HG03457 (cell line): ENCODE measurements around the gene KLF13.
A peak's percentile ranks its signal among the peaks of the same experiment; 100 is the strongest.
"Not testable (repeated sequence)": the region's sequence is repeated elsewhere in the genome, so short reads cannot be mapped to it uniquely, and the experiment has no call there.

Experiments used
- ATAC-seq: cut with Tn5 transposase; IDR thresholded peaks from one replicate; pipeline ENCODE4 v1.9.1; 2021; ENCODE audit warnings: moderate number of reproducible peaks; ENCODE audit not compliant: unreplicated experiment

The KLF13 gene

GRCh38 chr15:31344266-31344665 is 17.6 kb downstream of the KLF13 start:
- ATAC-seq, result no peak

DNA sequence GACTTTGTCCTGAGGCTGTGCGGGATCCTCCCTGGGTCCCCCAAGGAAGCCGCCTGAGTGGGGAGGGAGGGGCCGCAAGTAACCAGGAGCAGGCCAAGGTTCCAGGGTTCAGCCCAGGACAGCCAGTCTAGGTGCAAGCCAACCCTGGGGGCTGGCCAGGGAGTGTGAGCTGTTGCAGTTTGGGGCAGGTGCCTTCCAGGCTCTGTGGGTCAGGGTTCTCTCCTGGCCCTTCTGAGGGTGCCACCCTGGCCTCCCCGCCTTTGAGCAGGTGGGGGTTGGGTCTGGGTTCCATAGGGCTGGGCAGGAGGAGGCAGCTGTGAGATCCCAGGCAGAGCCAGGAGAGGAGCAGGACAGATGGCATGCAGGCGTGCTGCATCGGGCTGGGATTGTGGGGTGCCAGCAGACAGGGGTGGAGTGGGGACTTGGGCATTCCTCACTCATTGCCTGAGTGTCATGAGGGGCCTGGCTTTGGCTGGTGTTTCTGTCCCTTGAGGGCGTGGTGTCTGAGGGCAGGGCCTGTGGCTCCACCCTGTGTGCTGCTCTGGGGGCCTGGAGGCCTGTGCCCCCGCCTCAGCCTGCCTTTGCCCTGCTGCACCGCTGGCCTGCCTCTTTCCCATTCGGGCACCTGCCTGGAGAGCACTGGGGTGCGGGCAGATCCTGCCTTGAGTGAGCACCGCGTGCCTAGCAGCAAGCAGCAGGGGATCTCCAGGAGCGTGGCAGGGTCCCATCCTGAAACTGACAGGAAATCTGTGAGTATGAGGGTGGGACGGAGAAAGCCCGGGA is 18.4 kb downstream of the KLF13 start:
- peak; percentile 20 for ATAC-seq

GRCh38 chr15:31345606-31346366 is 19.2 kb downstream of the KLF13 start:
- peak; percentile 37 for ATAC-seq

- ATAC-seq, result no peak
Observed at GRCh38 chr15:31346367-31347066, 19.9 kb downstream of the KLF13 start.

- no peak for ATAC-seq
Observed at GRCh38 chr15:31347067-31347975, 20.7 kb downstream of the KLF13 start.

DNA sequence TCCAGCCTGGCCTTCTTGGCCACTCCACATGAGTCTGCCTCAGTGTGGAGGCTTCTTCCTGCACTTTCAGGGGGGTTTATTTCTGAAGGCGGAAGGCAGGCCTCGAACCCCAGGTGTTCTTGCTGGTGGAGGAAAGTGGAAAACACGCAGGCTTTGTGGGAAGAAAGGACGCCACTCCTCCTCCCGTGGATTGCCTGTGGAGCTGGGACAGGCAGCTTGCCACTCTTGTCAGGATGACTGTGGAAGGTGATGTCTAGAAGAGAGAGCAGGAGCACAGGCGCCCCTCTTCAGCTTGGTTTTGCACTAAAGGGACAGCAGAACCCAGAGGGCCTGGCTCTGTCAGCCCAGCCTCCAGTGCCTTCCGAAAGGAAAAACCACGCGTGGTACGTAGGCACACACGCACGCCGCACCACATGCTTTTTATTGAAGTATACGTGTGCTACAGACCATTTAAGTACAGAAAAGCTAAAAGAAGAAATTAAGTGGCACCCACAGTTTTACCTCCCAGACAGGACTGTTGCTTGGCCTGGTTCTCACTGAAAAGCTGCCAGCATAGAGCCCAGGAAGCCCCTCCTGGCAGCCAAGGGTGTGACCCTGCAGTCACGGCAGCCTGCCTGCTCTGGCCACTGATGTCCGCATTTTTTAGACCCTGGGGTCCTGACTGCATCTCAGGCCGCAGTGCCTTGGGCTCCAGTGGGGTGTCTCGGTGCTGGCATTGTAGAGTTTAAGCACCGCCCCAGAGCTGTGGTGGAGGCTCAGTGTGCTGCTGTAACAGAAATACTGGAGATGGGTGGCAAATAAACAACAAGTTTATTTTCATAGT is 21.6 kb downstream of the KLF13 start:
- no peak for ATAC-seq

DNA sequence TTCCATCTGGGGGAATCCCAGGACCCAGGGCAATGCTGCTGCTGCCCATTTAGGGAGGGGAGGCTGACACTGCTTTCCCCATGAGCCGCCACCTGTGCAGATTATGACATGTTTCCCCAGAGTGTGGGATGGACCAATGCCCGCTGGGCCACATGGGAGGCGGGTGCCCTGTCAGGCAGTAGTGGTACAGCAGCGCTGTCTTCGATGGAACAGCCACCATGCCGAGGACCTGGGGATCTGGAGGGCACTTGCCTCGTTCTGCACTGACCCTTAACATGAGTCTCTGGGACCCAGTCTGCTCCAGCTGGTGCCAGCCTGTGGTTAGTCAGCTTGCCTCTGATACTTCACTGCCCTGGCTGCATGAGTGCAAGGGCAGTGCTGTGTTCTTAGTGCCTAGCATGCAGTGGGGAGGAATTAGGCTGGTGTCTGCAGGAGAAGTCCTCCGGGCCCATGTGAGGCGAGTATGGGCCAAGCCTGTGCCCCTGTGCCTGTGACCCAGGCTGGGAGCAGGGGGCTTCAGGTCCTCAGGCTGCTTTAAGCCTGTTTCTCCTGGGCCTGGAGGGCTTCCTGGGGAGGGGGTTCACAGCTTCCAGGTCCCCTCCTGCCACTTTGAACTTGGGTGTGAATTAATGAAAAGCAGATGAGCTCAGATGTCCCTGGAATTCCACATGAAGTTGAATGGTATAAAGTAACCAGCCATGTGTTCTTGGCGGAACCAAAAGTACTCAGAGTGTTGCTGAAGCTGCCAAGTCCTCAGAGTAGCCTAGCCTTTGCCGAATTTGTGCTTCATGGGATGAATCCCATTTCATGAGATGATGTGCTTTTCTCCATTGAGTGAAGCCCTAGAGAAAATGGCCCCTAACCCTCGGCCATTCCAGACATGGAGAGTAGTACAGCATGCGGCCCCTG is 22.9 kb downstream of the KLF13 start:
- ATAC-seq, result no peak

DNA sequence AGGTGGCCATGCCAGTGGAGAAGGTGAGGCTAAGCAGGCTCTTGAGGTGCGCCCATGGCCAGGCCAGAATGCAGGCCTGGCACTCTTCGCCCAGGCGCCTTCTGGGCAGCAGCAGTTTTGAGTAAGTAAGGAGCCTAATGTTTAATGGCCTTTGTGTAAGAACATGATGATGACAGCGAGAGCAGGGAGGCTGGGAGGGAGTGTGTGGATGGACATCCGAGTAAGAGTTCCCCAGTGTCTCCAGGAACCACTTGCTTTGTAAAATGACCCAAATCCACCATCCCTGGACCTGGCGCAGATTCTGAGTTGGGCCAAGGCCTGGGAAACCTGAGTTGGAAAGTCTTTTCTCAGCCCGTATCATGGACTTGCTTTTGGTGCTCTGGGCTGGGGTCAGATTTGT is 24.1 kb downstream of the KLF13 start:
- ATAC-seq, result no peak

- ATAC-seq, result no peak
Observed at GRCh38 chr15:31352339-31352751, 25.7 kb downstream of the KLF13 start.

DNA sequence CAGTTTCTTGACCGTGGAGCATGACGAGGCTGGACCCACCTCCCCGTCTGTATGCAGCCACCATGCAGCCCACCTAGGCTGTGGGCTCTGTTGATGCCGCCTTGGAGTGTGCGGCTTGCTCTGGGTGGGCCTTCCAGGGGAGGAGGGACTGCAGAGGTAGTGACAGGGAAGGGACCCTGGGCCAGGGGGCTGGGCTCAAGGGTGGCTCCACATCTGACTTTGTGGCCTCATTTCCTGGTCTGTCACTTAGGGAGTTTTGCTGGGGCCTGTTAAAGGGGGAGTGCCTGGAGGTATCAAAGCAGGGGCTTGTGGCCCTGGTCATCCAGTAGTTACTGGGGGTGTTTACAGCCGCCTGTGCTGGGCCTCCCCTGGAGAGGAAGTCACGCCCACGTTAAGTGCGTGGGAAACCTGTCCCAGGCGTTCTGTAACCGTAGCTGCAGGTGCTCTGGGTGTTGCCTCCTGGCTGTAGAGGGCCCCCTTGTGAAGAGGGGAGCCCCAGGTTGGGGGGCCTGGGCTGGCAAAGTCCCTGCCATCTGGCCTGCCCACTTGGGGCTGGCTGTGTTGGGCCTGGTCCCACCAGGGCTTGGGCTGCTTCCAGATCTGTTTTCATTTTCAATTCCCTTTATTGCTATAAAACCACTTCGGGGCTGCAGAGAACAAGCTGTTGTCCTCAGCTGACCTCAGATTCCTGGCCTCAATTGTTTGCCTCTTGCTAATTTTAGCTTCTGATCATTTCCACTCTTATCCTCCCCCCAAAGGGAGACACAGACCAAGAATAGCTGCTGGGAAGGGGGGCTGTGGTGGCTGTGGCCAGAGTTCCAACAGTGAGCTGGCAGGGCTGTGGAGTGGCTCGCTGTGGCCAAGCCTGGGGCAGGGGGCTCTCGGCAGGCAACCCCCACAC is 26.5 kb downstream of the KLF13 start:
- peak; percentile 54 for ATAC-seq

GRCh38 chr15:31353931-31354330 is 27.3 kb downstream of the KLF13 start:
- no peak for ATAC-seq

GRCh38 chr15:31356097-31356496 is 29.5 kb downstream of the KLF13 start:
- not testable (repeated sequence) for ATAC-seq

DNA sequence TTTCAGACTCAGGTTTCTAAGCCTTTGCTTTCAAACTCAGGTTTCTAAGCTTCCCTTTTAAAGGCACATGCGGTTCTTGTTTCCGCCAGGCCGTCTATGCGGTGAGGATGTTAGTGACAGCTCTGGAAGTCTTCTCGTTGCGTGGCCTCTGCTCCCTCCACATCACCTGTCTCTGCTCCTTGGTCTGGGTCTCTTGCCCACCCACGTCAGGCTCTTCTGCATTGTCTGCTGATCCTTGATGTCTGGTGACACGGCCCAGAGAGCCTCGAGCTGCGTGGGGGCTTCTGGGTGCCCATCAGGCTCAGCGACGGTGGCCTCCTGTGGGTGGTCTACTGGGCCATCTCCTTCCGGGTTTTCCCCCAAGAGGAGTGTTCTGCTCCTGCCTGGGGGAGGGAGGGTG is 30.5 kb downstream of the KLF13 start:
- no peak for ATAC-seq

DNA sequence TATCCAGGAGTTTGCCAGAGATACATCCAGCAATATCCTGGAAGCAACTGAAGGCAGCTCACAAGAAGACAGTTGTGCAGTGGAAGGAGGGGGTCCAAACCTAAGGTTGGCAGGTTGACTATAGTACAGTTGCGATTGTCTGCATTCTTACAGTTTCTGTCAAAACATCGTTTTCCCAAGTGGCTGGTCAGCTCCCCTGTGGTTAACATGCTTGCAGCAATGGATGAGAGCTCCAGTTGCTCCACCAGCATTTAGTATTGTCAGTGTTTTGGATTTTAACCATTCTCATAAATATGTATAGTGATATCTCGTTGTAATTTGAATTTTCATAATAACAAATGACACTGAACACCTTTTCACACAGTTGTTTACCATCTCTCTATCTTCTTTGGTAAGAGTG is 31.5 kb downstream of the KLF13 start:
- no peak for ATAC-seq

- no peak for ATAC-seq
Observed at GRCh38 chr15:31358957-31359701, 32.5 kb downstream of the KLF13 start.

- ATAC-seq, result no peak
Observed at GRCh38 chr15:31359702-31360111, 33.1 kb downstream of the KLF13 start.

- no peak for ATAC-seq
Observed at GRCh38 chr15:31360158-31360561, 33.5 kb downstream of the KLF13 start.
